Testis (tissue), 2 donors: ENCODE results near the gene ADSS1.

Experiments used
- POLR2A ChIP-seq: fragments of 450-650 bp; IDR thresholded peaks from one replicate; pipeline ENCODE4 v1.6.1; 2017; ENCODE audit warnings: antibody characterized with exemption, mild to moderate bottlenecking, moderate library complexity
- TF ChIP-seq, protein P1 (sequence below), 3 experiments: fragments of 450-650 bp in 2 of 3; fragments of 200-600 bp in 1 of 3; sonication (generic) in 1 of 3; IDR thresholded peaks; one replicate each; pipeline ENCODE4 v1.5.1; 2016 to 2019; ENCODE audit warnings: antibody characterized with exemption in 3 of 3, mild to moderate bottlenecking in 2 of 3, moderate library complexity in 1 of 3

DNA sequence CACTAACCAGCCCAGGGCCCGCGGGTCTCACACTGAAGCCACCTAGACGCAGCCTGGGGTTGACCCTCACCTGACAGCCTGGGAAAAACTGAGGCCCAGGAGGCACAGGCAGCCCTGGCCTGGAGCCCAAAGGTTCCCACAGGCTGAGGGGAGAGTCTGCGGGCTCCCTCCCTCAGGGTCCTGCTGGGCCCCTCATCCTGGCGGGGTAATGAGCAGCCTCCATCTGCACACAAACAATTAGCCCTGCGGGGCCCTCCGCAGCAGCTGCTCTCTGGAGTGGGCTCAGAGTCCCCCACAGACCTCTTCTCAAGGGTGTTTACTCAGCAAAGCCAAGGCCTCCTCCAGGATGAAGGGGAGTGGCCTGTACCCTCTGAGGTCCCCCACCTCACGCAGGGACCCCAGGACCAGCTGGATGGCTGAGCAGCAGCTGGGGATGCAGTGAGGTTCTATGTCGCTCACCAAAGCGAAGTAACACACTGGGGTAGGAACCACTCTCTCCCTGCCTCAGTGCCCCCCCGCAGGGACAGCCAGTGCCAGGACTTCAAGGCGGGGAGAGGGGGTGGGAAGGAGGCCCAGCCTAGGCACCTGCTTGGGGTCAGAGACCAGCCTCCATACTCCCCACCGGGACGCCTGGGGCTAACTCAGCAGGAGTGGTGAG lies 64.3 kb downstream of the ADSS1 start:
- TF ChIP-seq, protein P1, sequence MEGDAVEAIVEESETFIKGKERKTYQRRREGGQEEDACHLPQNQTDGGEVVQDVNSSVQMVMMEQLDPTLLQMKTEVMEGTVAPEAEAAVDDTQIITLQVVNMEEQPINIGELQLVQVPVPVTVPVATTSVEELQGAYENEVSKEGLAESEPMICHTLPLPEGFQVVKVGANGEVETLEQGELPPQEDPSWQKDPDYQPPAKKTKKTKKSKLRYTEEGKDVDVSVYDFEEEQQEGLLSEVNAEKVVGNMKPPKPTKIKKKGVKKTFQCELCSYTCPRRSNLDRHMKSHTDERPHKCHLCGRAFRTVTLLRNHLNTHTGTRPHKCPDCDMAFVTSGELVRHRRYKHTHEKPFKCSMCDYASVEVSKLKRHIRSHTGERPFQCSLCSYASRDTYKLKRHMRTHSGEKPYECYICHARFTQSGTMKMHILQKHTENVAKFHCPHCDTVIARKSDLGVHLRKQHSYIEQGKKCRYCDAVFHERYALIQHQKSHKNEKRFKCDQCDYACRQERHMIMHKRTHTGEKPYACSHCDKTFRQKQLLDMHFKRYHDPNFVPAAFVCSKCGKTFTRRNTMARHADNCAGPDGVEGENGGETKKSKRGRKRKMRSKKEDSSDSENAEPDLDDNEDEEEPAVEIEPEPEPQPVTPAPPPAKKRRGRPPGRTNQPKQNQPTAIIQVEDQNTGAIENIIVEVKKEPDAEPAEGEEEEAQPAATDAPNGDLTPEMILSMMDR (IDR thresholded peaks at IDR 0.05): no peak
- TF ChIP-seq POLR2A: no peak
